GM18867 (cell line): Measurements from ENCODE around the gene ABCC3.

Experiments
- ATAC-seq: cut with Tn5 transposase; IDR thresholded peaks from one replicate; pipeline ENCODE4 v1.9.1; 2021; ENCODE audit warnings: mild to moderate bottlenecking, moderate library complexity; ENCODE audit not compliant: unreplicated experiment

ABCC3 gene

GRCh38 chr17:50634224-50634914, at the start of gene ABCC3:
Gene ABCC3, plus strand, starts transcription at chr17:50634881. Its CDS starts 56 bp downstream, at chr17:50634937.
- no peak for ATAC-seq

GRCh38 chr17:50585346-50585745, 49.3 kb upstream of the ABCC3 start:
- no peak for ATAC-seq

- no peak for ATAC-seq
Measured at GRCh38 chr17:50585891-50586290, 48.8 kb upstream of the ABCC3 start.

GRCh38 chr17:50586421-50587247, 48.0 kb upstream of the ABCC3 start:
- ATAC-seq: no peak

GRCh38 chr17:50587571-50587970, 47.1 kb upstream of the ABCC3 start:
- ATAC-seq: no peak

GRCh38 chr17:50588391-50589049, 46.2 kb upstream of the ABCC3 start:
- ATAC-seq: no peak

GRCh38 chr17:50589095-50589705, 45.5 kb upstream of the ABCC3 start:
- ATAC-seq: no peak

- no peak for ATAC-seq
Measured at GRCh38 chr17:50590946-50591737, 43.5 kb upstream of the ABCC3 start.

GRCh38 chr17:50593321-50593720, 41.4 kb upstream of the ABCC3 start:
- ATAC-seq: no peak

- no peak for ATAC-seq
Measured at GRCh38 chr17:50594128-50594823, 40.4 kb upstream of the ABCC3 start.

GRCh38 chr17:50594892-50595291, 39.8 kb upstream of the ABCC3 start:
- ATAC-seq: no peak

GRCh38 chr17:50596191-50597037, 38.3 kb upstream of the ABCC3 start:
- ATAC-seq: no peak

- no peak for ATAC-seq
Measured at GRCh38 chr17:50598487-50598886, 36.2 kb upstream of the ABCC3 start.

GRCh38 chr17:50599606-50600005, 35.1 kb upstream of the ABCC3 start:
- no peak for ATAC-seq

GRCh38 chr17:50601823-50602375, 32.8 kb upstream of the ABCC3 start:
- ATAC-seq: no peak

GRCh38 chr17:50602836-50603235, 31.8 kb upstream of the ABCC3 start:
- ATAC-seq: no peak

- no peak for ATAC-seq
Measured at GRCh38 chr17:50603340-50603739, 31.3 kb upstream of the ABCC3 start.

GRCh38 chr17:50604513-50604912, 30.2 kb upstream of the ABCC3 start:
- ATAC-seq: no peak

GRCh38 chr17:50605429-50605828, 29.3 kb upstream of the ABCC3 start:
- no peak for ATAC-seq
